Fibroblast of lung (primary cell): ENCODE measurements around the gene PRKAA1. TPM values are rescaled to one million over a fixed set of nuclear protein-coding genes. Genes with fewer than 3 reads are reported as not detected.
"Not testable (repeated sequence)": the region's sequence is repeated elsewhere in the genome, so short reads cannot be mapped to it uniquely, and the experiment has no call there.

ENCODE experiments used
- DNase-seq, 2 donors: peaks; one replicate each; pipeline versions ENCODE4 v3.0.0 to v3.0.0-alpha.2; 2010; ENCODE audit warnings: low read depth in 2 of 2
- H2AFZ ChIP-seq: 2 replicates; pipeline ENCODE4 v1.5.1; 2012; ENCODE audit warnings: low read length, control low read depth, inconsistent platforms
- H3K27ac ChIP-seq: 2 replicates; pipeline ENCODE4 v1.5.1; 2011; ENCODE audit warnings: low read length, control low read depth; ENCODE audit not compliant: insufficient read depth
- H3K27me3 ChIP-seq: 2 replicates; pipeline ENCODE4 v1.5.1; 2011; ENCODE audit warnings: mild to moderate bottlenecking, low read length; ENCODE audit not compliant: control insufficient read depth, insufficient read depth
- H3K36me3 ChIP-seq: 2 replicates; pipeline ENCODE4 v1.5.1; 2011; ENCODE audit warnings: low read length; ENCODE audit not compliant: control insufficient read depth, insufficient read depth
- H3K4me1 ChIP-seq: 2 replicates; pipeline ENCODE4 v1.5.1; 2011; ENCODE audit warnings: low read length; ENCODE audit not compliant: control insufficient read depth, insufficient read depth; ENCODE audit errors: extremely low read depth
- H3K4me2 ChIP-seq: 2 replicates; pipeline ENCODE4 v1.5.1; 2011; ENCODE audit warnings: low read length, control low read depth; ENCODE audit not compliant: insufficient read depth; ENCODE audit errors: extremely low read depth
- H3K4me3 ChIP-seq, 4 experiments: fragments of 200-600 bp in 1 of 4; sonication (generic) in 1 of 4; replicated peaks in 1 of 4; 2 replicates each; pipeline ENCODE4 v1.5.1; 2011 to 2016; ENCODE audit warnings: low read length in 4 of 4, low read depth in 3 of 4, mild to moderate bottlenecking in 3 of 4, control low read depth in 2 of 4, inconsistent platforms in 1 of 4, mixed read lengths in 1 of 4; ENCODE audit not compliant: insufficient read depth in 1 of 4; ENCODE audit errors: control extremely low read depth in 1 of 4
- H3K79me2 ChIP-seq: 2 replicates; pipeline ENCODE4 v1.5.1; 2012; ENCODE audit warnings: mild to moderate bottlenecking, low read length, inconsistent platforms; ENCODE audit not compliant: control insufficient read depth, insufficient read depth
- H3K9ac ChIP-seq: 2 replicates; pipeline ENCODE4 v1.5.1; 2011; ENCODE audit warnings: mild to moderate bottlenecking, low read length, control low read depth; ENCODE audit not compliant: insufficient read depth
- H3K9me3 ChIP-seq: 2 replicates; pipeline ENCODE4 v1.5.1; 2012; ENCODE audit warnings: low read depth, low read length; ENCODE audit not compliant: control insufficient read depth, insufficient read depth
- H4K20me1 ChIP-seq: 2 replicates; pipeline ENCODE4 v1.5.1; 2011; ENCODE audit warnings: low read length; ENCODE audit not compliant: control insufficient read depth, insufficient read depth; ENCODE audit errors: extremely low read depth
- CTCF ChIP-seq, 2 donors: IDR thresholded peaks in 1 of 2; conservative IDR thresholded peaks in 1 of 2; 1 replicate in 1 of 2; 2 replicates in 1 of 2; pipeline ENCODE4 v1.5.1; 2011 to 2012; ENCODE audit warnings: low read length in 2 of 2, control low read depth in 1 of 2, inconsistent platforms in 1 of 2, low read depth in 1 of 2, mild to moderate bottlenecking in 1 of 2
- EZH2 ChIP-seq: IDR thresholded peaks from 2 replicates; pipeline ENCODE4 v1.5.1; 2012; ENCODE audit warnings: low read length, control low read depth, mild to moderate bottlenecking; ENCODE audit errors: missing control alignments
- polyA plus RNA-seq, 2 donors: library from polyadenylated mRNA; depleted of rRNA in 1 of 2; stranded (reverse) in 1 of 2; unstranded in 1 of 2; fragments of >200 nt; gene quantifications; 2 replicates each; pipeline ENCODE4 v1.2.1, GENCODE V29; 2011 to 2012; ENCODE audit warnings: missing spikeins in 1 of 2
- total RNA-seq: library from RNA; depleted of rRNA; stranded (reverse); fragments of >200 nt; gene quantifications from 2 replicates; pipeline ENCODE4 v1.2.1, GENCODE V29; 2014

The PRKAA1 gene
- total and polyA plus RNA-seq, 2 donors (not counting 1 experiment from before 2014, with no cell fraction given): 106 to 107 TPM

- peak; percentile 8 to 11 for DNase-seq
- Histone ChIP-seq H4K20me1 (peaks cover 3% of the 10 kb centered on the region), H3K79me2 (peaks cover 98% of the 10 kb centered on the region), H3K9ac (no peak overlapping the region), H3K27me3 (no peaks in the 10 kb centered on the region), H2AFZ (no peak overlapping the region), H3K4me1 (peaks cover 4% of the 10 kb centered on the region), H3K4me2 (no peak overlapping the region), H3K27ac (no peak overlapping the region), H3K9me3 (no peaks in the 10 kb centered on the region), H3K36me3 (no peaks in the 10 kb centered on the region), H3K4me3 (no peak overlapping the region)
- TF ChIP-seq EZH2 (no peak), CTCF (conservative IDR thresholded peaks at IDR 0.05 in 1 of 2, IDR thresholded peaks at IDR 0.05 in 1 of 2; ENCODE audit: low read depth in 1 of 2, low read length in 2 of 2) (no peak)
These were observed 6.4 kb downstream of the PRKAA1 start for GRCh38 chr5:40791715-40792139.

DNA sequence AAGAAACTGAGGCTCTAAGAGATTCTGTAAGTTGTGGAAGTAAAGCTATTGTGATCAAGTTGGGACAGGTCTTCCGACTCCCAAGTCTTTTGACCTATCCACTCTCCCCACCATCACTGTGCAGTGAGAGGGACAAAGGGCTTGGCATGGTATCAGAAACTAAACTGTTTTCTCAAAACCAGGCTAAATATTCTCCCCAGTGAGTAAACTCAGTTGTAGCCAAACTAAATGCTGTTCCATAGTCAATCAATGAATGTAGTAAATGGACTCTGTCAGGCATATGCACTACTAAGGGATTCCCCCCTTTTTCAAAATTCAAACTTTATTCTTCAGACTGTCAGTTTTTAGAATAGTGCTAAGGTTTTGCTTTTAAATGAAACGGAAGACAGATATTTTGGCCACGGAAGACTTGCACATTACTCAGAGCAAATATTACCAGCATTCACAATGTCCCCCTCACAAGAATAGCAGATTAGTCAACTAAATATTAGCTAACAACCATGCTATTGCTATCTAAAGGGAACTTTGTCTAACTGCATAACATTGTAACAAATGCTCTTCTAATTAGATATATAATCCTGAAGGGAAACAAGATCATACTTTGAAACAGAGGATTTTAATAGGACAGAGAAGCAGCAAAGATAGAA, 7.1 kb downstream of the PRKAA1 start:
- TF ChIP-seq CTCF (conservative IDR thresholded peaks at IDR 0.05 in 1 of 2, IDR thresholded peaks at IDR 0.05 in 1 of 2; ENCODE audit: low read depth in 1 of 2, low read length in 2 of 2): no peak
- no peak for TF ChIP-seq EZH2
- no peak overlapping the region for H3K4me2 ChIP-seq
- no peak overlapping the region for H3K9ac ChIP-seq
- H3K9me3 ChIP-seq: no peaks in the 10 kb centered on the region
- no peaks in the 10 kb centered on the region for H3K36me3 ChIP-seq
- no peak overlapping the region for H2AFZ ChIP-seq
- H3K27me3 ChIP-seq: no peaks in the 10 kb centered on the region
- peaks cover 3% of the 10 kb centered on the region for H4K20me1 ChIP-seq
- no peak overlapping the region for H3K4me3 ChIP-seq
- DNase-seq: peak in 1 of 2 donors; percentile 45
- H3K27ac ChIP-seq: no peak overlapping the region
- peaks cover 98% of the 10 kb centered on the region for H3K79me2 ChIP-seq
- H3K4me1 ChIP-seq: peaks cover 4% of the 10 kb centered on the region

DNA sequence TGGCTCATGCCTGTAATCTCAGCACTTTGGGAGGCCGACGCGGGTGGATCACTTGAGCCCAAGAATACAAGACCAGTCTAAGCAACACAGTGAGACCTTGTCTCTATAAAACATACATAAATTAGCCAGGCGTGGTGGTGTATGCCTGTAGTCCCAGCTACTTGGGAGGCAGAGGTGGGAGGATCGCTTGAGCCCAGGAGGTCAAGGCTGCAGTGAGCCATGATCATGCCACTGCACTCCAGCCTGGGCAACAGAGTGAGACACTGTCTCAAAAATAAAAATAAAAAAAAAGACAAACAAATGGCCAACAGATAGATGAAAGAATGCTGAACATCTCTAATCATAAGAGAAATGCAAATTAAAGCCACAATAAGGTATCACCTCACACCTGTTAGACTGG, 9.2 kb downstream of the PRKAA1 start:
- peaks cover 97% of the 10 kb centered on the region for H3K79me2 ChIP-seq
- not testable (repeated sequence) for H3K9me3 ChIP-seq, H2AFZ ChIP-seq, H3K4me3 ChIP-seq, DNase-seq, H3K27ac ChIP-seq, H3K4me1 ChIP-seq, H3K4me2 ChIP-seq, H3K27me3 ChIP-seq, H3K9ac ChIP-seq, H4K20me1 ChIP-seq, H3K36me3 ChIP-seq
